Endothelial cell of umbilical vein (primary cell): ENCODE results near the gene CFAP46.

Experiments used
- CTCF ChIP-seq, 2 donors: IDR thresholded peaks; 1 replicate in 1 of 2; 2 replicates in 1 of 2; pipeline ENCODE4 v1.5.1; 2011; ENCODE audit warnings: low read length in 2 of 2, mild to moderate bottlenecking in 2 of 2, moderate library complexity in 2 of 2, control low read depth in 1 of 2, inconsistent platforms in 1 of 2, low read depth in 1 of 2; ENCODE audit not compliant: insufficient read depth in 1 of 2; ENCODE audit errors: extremely low read depth in 1 of 2
- EZH2 ChIP-seq: IDR thresholded peaks from 2 replicates; pipeline ENCODE4 v1.6.1; 2012; ENCODE audit warnings: borderline replicate concordance, low read depth, mild to moderate bottlenecking, moderate library complexity, low read length, inconsistent platforms; ENCODE audit not compliant: severe bottlenecking
- FOS ChIP-seq: IDR thresholded peaks from 2 replicates; pipeline ENCODE4 v1.6.1; 2011; ENCODE audit warnings: mild to moderate bottlenecking, low read length, moderate library complexity, borderline replicate concordance; ENCODE audit not compliant: insufficient read depth
- JUN ChIP-seq: IDR thresholded peaks from 2 replicates; pipeline ENCODE4 v1.6.1; 2011; ENCODE audit warnings: borderline replicate concordance, low read depth; ENCODE audit not compliant: insufficient read length, insufficient read depth
- MAX ChIP-seq: IDR thresholded peaks from 2 replicates; pipeline ENCODE4 v1.6.1; 2011; ENCODE audit not compliant: insufficient read depth, insufficient read length
- POLR2A ChIP-seq: IDR thresholded peaks from 2 replicates; pipeline ENCODE4 v1.6.1; 2012; ENCODE audit warnings: low read depth, mild to moderate bottlenecking, control low read depth, low read length
- POLR2AphosphoS5 ChIP-seq: IDR thresholded peaks from 2 replicates; pipeline ENCODE4 v1.6.1; 2012; ENCODE audit warnings: low read depth, mild to moderate bottlenecking, control low read depth, low read length, moderate library complexity; ENCODE audit not compliant: insufficient read depth

- TF ChIP-seq POLR2A (no peak), CTCF (IDR thresholded peaks at IDR 0.05; ENCODE audit: extremely low read depth in 1 of 2, insufficient read depth in 1 of 2, low read depth in 1 of 2, low read length in 2 of 2) (no peak), EZH2 (no peak), JUN (no peak), FOS (no peak), POLR2AphosphoS5 (no peak), MAX (no peak)
Measured at GRCh38 chr10:132875435-132875834, 66.9 kb downstream of the CFAP46 start.
